Hepatocyte (in vitro differentiated cells): Measurements from ENCODE around the gene XPO5. TPM values are rescaled to one million over a fixed set of nuclear protein-coding genes. Genes with fewer than 3 reads are reported as not detected.

Experiments used
- DNase-seq: peaks from one replicate; pipeline ENCODE4 v3.0.0-alpha.2; 2016; ENCODE audit warnings: low spot score
- H2AFZ ChIP-seq: fragments of 200-600 bp; sonication (generic); 2 replicates; pipeline ENCODE4 v1.6.0; 2016; ENCODE audit warnings: antibody characterized with exemption, mild to moderate bottlenecking
- H3K27ac ChIP-seq: fragments of 200-600 bp; sonication (generic); 2 replicates; pipeline ENCODE4 v1.5.1; 2016; ENCODE audit warnings: mild to moderate bottlenecking
- H3K27me3 ChIP-seq: fragments of 200-600 bp; sonication (generic); 2 replicates; pipeline ENCODE4 v1.6.1; 2016
- H3K36me3 ChIP-seq: fragments of 200-600 bp; sonication (generic); replicated peaks from 2 replicates; pipeline ENCODE4 v1.5.1; 2016; ENCODE audit warnings: low read depth; ENCODE audit not compliant: insufficient read depth
- H3K4me1 ChIP-seq: fragments of 200-600 bp; sonication (generic); 2 replicates; pipeline ENCODE4 v1.5.1; 2016; ENCODE audit warnings: mild to moderate bottlenecking, moderate library complexity; ENCODE audit not compliant: insufficient read depth
- H3K4me2 ChIP-seq: fragments of 200-600 bp; sonication (generic); 2 replicates; pipeline ENCODE4 v1.6.0; 2016
- H3K4me3 ChIP-seq: fragments of 200-600 bp; sonication (generic); 2 replicates; pipeline ENCODE4 v1.5.1; 2016; ENCODE audit warnings: mild to moderate bottlenecking
- H3K79me2 ChIP-seq: fragments of 200-600 bp; sonication (generic); 2 replicates; pipeline ENCODE4 v1.6.0; 2017; ENCODE audit warnings: mild to moderate bottlenecking
- H3K9me2 ChIP-seq: fragments of 200-600 bp; sonication (generic); replicated peaks from 2 replicates; pipeline ENCODE4 v1.6.0; 2017; ENCODE audit warnings: mild to moderate bottlenecking; ENCODE audit not compliant: insufficient read depth
- H3K9me3 ChIP-seq: fragments of 200-600 bp; sonication (generic); 2 replicates; pipeline ENCODE4 v1.5.1; 2016; ENCODE audit warnings: low read depth, mild to moderate bottlenecking
- H4K20me1 ChIP-seq: fragments of 200-600 bp; sonication (generic); 2 replicates; pipeline ENCODE4 v1.6.0; 2016; ENCODE audit warnings: mild to moderate bottlenecking; ENCODE audit not compliant: insufficient read depth, poor library complexity, severe bottlenecking
- CTCF ChIP-seq: fragments of 200-600 bp; sonication (generic); IDR thresholded peaks from 2 replicates; pipeline ENCODE4 v1.5.1; 2016; ENCODE audit warnings: antibody characterized with exemption, mild to moderate bottlenecking; ENCODE audit not compliant: poor library complexity
- EZH2 ChIP-seq: fragments of 200-600 bp; sonication (generic); IDR thresholded peaks from 2 replicates; pipeline ENCODE4 v1.6.1; 2016; ENCODE audit warnings: antibody characterized with exemption, mild to moderate bottlenecking, borderline replicate concordance
- EZH2phosphoT487 ChIP-seq: fragments of 200-600 bp; sonication (generic); IDR thresholded peaks from one replicate; pipeline ENCODE4 v1.6.1; 2018; ENCODE audit warnings: antibody characterized with exemption, mild to moderate bottlenecking, low read depth, moderate library complexity; ENCODE audit not compliant: unreplicated experiment, severe bottlenecking
- WGBS: methylation state at CpG from one replicate; pipeline ENCODE4 v1.1.6; 2016; ENCODE audit warnings: low lambda C conversion rate; ENCODE audit errors: missing lambda C conversion rate; 5-methylcytosine and 5-hydroxymethylcytosine counted together
- polyA plus RNA-seq: library from polyadenylated mRNA; unstranded; fragments of >200 nt; fragmentation: Nextera tagmentation; extraction: Ambion mirVana; gene quantifications from 2 replicates; pipeline ENCODE4 v1.2.1, GENCODE V29; 2016
- total RNA-seq: library from RNA; depleted of rRNA; stranded (reverse); fragments of >200 nt; gene quantifications from 2 replicates; pipeline ENCODE4 v1.2.3, GENCODE V29; 2014

XPO5 gene
- total and polyA plus RNA-seq, 2 experiments from 2014 or later, result 16.2 to 23.4 TPM

GRCh38 chr6:43623880-43624785, 48.3 kb upstream of the XPO5 start:
- WGBS, result 98% methylated on average over 12 of the region's 12 CpGs
- H3K9me2 ChIP-seq, result no peaks in the 10 kb centered on the region
- no peak overlapping the region for H3K27ac ChIP-seq
- H4K20me1 ChIP-seq, result no peaks in the 10 kb centered on the region
- no peak overlapping the region for H2AFZ ChIP-seq
- TF ChIP-seq EZH2phosphoT487 (no peak), CTCF (no peak), EZH2 (no peak)
- no peaks in the 10 kb centered on the region for H3K27me3 ChIP-seq
- no peak overlapping the region for H3K4me2 ChIP-seq
- no peak for DNase-seq
- peaks cover 24% of the 10 kb centered on the region for H3K79me2 ChIP-seq
- H3K4me3 ChIP-seq, result no peak overlapping the region
- no peaks in the 10 kb centered on the region for H3K36me3 ChIP-seq
- H3K4me1 ChIP-seq, result peaks cover 14% of the 10 kb centered on the region
- H3K9me3 ChIP-seq, result no peaks in the 10 kb centered on the region

GRCh38 chr6:43622541-43622940, 46.7 kb upstream of the XPO5 start:
- no peaks in the 10 kb centered on the region for H3K36me3 ChIP-seq
- WGBS, result 95% methylated on average over 10 of the region's 10 CpGs

GRCh38 chr6:43621836-43622180, 46.0 kb upstream of the XPO5 start:
- no peaks in the 10 kb centered on the region for H3K36me3 ChIP-seq
- 97% methylated on average over 10 of the region's 10 CpGs for WGBS
- H3K4me1 ChIP-seq, result peaks cover 2% of the 10 kb centered on the region
- no peak overlapping the region for H2AFZ ChIP-seq
- H3K9me3 ChIP-seq, result no peaks in the 10 kb centered on the region
- no peak overlapping the region for H3K4me3 ChIP-seq
- no peak overlapping the region for H3K4me2 ChIP-seq
- no peak overlapping the region for H3K27ac ChIP-seq
- H3K27me3 ChIP-seq, result no peaks in the 10 kb centered on the region
- no peak for DNase-seq
- TF ChIP-seq CTCF, result no peak
- no peak for TF ChIP-seq EZH2
- TF ChIP-seq EZH2phosphoT487, result no peak
- no peaks in the 10 kb centered on the region for H3K9me2 ChIP-seq
- H4K20me1 ChIP-seq, result no peaks in the 10 kb centered on the region
- peaks cover 10% of the 10 kb centered on the region for H3K79me2 ChIP-seq

More at GRCh38 chr6:43622541-43622940, 46.7 kb upstream of the XPO5 start:
- no peak overlapping the region for H3K4me2 ChIP-seq
- H3K9me2 ChIP-seq, result no peaks in the 10 kb centered on the region
- no peaks in the 10 kb centered on the region for H4K20me1 ChIP-seq
- TF ChIP-seq EZH2 (no peak), EZH2phosphoT487 (no peak), CTCF (no peak)
- no peaks in the 10 kb centered on the region for H3K9me3 ChIP-seq
- H2AFZ ChIP-seq, result no peak overlapping the region
- no peak for DNase-seq
- no peaks in the 10 kb centered on the region for H3K27me3 ChIP-seq
- peaks cover 12% of the 10 kb centered on the region for H3K79me2 ChIP-seq
- H3K4me1 ChIP-seq, result peaks cover 7% of the 10 kb centered on the region
- no peak overlapping the region for H3K27ac ChIP-seq
- no peak overlapping the region for H3K4me3 ChIP-seq
